ENCODE results near the gene CCDC152.

CCDC152 gene

DNA sequence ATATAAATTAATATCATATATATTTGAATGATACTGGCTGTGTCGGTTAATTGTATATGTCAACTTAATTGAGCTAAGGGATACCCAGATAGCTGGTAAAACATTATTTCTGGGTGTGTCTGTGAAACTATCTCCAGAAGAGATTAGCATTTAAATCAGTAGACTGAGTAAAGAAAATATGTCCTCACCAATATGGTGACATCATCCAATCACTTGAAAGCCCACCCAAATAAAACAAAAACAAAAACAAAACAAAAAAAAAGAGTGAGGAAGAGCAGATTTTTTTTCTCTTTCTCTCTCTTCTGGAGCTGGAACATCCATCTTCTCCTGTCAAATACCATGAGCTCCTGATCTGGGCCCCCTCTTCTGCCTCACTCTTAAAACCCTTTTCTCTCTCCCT lies 15.7 kb upstream of the CCDC152 start:
- TF ChIP-seq, protein P1, sequence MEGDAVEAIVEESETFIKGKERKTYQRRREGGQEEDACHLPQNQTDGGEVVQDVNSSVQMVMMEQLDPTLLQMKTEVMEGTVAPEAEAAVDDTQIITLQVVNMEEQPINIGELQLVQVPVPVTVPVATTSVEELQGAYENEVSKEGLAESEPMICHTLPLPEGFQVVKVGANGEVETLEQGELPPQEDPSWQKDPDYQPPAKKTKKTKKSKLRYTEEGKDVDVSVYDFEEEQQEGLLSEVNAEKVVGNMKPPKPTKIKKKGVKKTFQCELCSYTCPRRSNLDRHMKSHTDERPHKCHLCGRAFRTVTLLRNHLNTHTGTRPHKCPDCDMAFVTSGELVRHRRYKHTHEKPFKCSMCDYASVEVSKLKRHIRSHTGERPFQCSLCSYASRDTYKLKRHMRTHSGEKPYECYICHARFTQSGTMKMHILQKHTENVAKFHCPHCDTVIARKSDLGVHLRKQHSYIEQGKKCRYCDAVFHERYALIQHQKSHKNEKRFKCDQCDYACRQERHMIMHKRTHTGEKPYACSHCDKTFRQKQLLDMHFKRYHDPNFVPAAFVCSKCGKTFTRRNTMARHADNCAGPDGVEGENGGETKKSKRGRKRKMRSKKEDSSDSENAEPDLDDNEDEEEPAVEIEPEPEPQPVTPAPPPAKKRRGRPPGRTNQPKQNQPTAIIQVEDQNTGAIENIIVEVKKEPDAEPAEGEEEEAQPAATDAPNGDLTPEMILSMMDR (IDR thresholded peaks at IDR 0.05; ENCODE audit: low read depth, low read length) = no peak
- DNase-seq (ENCODE audit: low read depth, low spot score) = no peak

DNA sequence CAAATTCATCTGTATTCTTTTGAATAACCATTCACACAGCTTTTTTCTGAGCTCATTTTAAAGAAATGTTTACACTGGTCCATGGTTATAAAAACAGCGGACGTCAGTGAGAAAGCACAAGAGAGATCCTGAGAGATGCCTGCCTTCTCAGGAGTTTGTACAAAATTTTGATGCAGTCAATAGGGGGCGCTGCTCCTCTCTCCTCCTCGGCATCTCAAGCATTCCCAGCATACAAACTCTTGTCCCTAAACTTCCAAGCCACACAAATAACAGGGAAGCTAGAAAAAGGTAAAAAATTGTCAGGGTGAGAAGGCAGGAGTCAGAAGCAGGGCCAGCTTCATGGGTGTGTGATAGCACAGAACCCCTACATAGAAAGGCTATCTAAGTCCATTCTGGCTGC lies 11.2 kb upstream of the CCDC152 start:
- TF ChIP-seq, protein P1 (IDR thresholded peaks at IDR 0.05; ENCODE audit: low read depth, low read length) = peak; percentile 42
- no peak overlapping the region for H3K4me3 ChIP-seq (ENCODE audit: low read depth, low read length)
- in situ Hi-C loops (cut with HindIII; ENCODE audit: low sequenced_read_pairs) = no loop called here
- DNase-seq (ENCODE audit: low read depth, low spot score) = no peak

More for the DNA sequence above, 15.7 kb upstream of the CCDC152 start:
- no peak overlapping the region for H3K4me3 ChIP-seq (ENCODE audit: low read depth, low read length)
- in situ Hi-C loops (cut with HindIII; ENCODE audit: low sequenced_read_pairs) = no loop called here

DNA sequence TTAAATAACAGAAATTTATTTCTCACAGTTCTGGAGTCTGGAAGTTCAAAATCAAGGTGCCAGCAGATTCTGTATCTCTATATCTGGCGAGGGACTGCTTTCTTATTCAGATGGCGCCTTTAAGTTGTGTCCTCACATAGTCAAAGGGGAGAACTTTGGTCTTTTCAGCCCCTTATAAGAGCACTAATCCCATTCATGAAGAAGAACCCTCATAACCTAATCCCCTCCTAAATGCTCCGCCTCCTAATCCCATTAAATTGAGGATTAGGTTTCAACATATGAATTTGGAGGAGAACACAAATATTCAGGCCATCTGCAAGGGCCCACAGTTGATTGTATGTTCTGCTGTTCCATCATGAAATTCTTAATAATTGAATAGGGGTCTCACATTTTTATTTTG lies 10.8 kb upstream of the CCDC152 start:
- DNase-seq (ENCODE audit: low read depth, low spot score) = no peak
- TF ChIP-seq, protein P1 (IDR thresholded peaks at IDR 0.05; ENCODE audit: low read depth, low read length) = no peak
- in situ Hi-C loops (cut with HindIII; ENCODE audit: low sequenced_read_pairs) = no loop called here
- H3K4me3 ChIP-seq (ENCODE audit: low read depth, low read length) = no peak overlapping the region

DNA sequence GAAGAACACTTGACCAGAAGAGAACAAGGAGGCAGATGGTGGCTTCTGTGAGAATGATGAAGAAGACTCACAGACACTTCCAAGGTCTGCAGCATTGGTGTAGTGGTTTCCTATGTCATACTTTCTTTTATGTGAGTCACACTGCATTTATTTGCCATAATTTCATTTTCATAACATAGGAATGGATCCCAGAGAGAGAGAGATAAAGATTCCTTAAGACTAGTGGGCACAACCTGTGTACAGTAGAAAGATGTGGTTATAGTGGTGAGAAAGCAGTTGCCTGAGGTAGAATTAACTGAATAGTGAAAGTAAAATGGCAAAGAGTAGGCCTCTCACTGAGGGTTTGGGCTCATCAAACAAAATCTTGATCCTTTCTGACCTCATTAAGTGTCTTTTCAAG lies 7.6 kb upstream of the CCDC152 start:
- no peak for DNase-seq (ENCODE audit: low read depth, low spot score)

DNA sequence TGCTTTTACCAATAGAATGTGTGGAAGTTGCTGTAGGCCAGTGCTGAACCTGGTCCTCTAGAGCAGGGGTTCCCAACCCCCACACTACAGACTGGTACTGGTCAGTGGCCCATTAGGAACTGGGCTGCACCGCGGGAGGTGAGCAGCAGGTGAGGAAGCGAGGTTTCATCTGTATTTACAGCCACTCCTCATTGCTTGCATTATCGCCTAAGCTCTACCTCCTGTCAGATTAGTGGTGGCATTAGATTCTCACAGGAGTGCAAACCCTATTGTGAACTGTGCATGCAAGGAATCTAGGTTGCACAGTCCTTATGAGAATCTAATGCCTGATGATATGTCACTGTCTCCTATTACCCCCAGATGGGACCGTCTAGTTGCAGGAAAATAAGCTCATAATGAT lies 6.1 kb upstream of the CCDC152 start:
- TF ChIP-seq, protein P1 (IDR thresholded peaks at IDR 0.05; ENCODE audit: low read depth, low read length) = no peak
- DNase-seq (ENCODE audit: low read depth, low spot score) = no peak
- no peak overlapping the region for H3K4me3 ChIP-seq (ENCODE audit: low read depth, low read length)
- in situ Hi-C loops (cut with HindIII; ENCODE audit: low sequenced_read_pairs) = no loop called here

More for the DNA sequence above, 7.6 kb upstream of the CCDC152 start:
- no peak overlapping the region for H3K4me3 ChIP-seq (ENCODE audit: low read depth, low read length)
- TF ChIP-seq, protein P1 (IDR thresholded peaks at IDR 0.05; ENCODE audit: low read depth, low read length) = no peak
- in situ Hi-C loops (cut with HindIII; ENCODE audit: low sequenced_read_pairs) = no loop called here

DNA sequence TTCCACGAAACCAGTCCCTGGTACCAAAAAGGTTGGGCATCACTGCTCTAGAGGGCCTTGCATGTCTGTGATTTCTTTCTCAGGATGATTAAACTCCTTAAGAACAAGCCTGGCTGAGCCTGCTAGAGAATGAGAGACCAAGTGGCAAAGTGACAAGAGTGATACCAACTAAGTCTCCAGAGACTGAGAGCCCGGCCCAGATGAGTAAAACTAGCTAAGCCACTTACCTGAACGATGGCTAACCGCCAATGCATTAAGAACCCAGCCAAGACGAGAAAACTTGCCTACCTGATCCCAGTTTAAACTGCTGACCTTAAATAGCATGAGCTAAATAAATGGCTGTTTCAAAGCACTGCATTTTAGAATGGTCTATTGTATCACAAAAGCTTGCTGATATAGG lies 5.6 kb upstream of the CCDC152 start:
- no peak for DNase-seq (ENCODE audit: low read depth, low spot score)
- in situ Hi-C loops (cut with HindIII; ENCODE audit: low sequenced_read_pairs) = no loop called here

More for the DNA sequence above, 5.6 kb upstream of the CCDC152 start:
- no peak overlapping the region for H3K4me3 ChIP-seq (ENCODE audit: low read depth, low read length)
- TF ChIP-seq, protein P1 (IDR thresholded peaks at IDR 0.05; ENCODE audit: low read depth, low read length) = no peak
